Measurements from ENCODE around the gene NRXN3. TPM values are rescaled to one million over a fixed set of nuclear protein-coding genes. Genes with fewer than 3 reads are reported as not detected.

NRXN3 gene
- polyA plus RNA-seq, 1 of the 3 experiments (the other 2 are of a cell fraction), result 1.6 TPM

GRCh38 chr14:79476552-79476951, 1306.4 kb downstream of the NRXN3 start:
- WGBS (ENCODE audit: low lambda C conversion rate), result 50% methylated on average over 2 of the region's 2 CpGs
- POLR2A ChIA-PET, result no interaction called here
- no peaks in the 10 kb centered on the region for H3K9me2 ChIP-seq
- no peaks in the 10 kb centered on the region for H3K27me3 ChIP-seq (ENCODE audit: insufficient read depth)
- H3K4me2 ChIP-seq, result no peak overlapping the region
- TF ChIP-seq NRF1 (IDR thresholded peaks at IDR 0.05; ENCODE audit: low read depth, low read length) (no peak), ELF1 (IDR thresholded peaks at IDR 0.05) (no peak), FOXJ3 (CRISPR knock-in tag; IDR thresholded peaks at IDR 0.05) (no peak), TEAD4 (IDR thresholded peaks at IDR 0.05; ENCODE audit: borderline replicate concordance, insufficient read depth) (no peak), MEF2A (IDR thresholded peaks at IDR 0.05; ENCODE audit: borderline replicate concordance, low read depth) (no peak), GATA2 (CRISPR knock-in tag; IDR thresholded peaks at IDR 0.05) (no peak), REST (IDR thresholded peaks at IDR 0.05; ENCODE audit: low read depth, low read length) (no peak), MAX (IDR thresholded peaks at IDR 0.05; ENCODE audit: low read depth) (no peak), ZBTB33 (IDR thresholded peaks at IDR 0.05; ENCODE audit: borderline replicate concordance, low read depth) (no peak), JUND (IDR thresholded peaks at IDR 0.05) (no peak), PBX3 (IDR thresholded peaks at IDR 0.05) (no peak), RCOR1 (IDR thresholded peaks at IDR 0.05; ENCODE audit: low read length) (no peak), GABPA (IDR thresholded peaks at IDR 0.05; ENCODE audit: low read depth) (no peak), YY1 (IDR thresholded peaks at IDR 0.05; ENCODE audit: low read depth) (no peak), RFX5 (IDR thresholded peaks at IDR 0.05; ENCODE audit: low read length) (no peak), MXI1 (IDR thresholded peaks at IDR 0.05; ENCODE audit: low read depth, low read length) (no peak)
- no peaks in the 10 kb centered on the region for H4K20me1 ChIP-seq (ENCODE audit: insufficient read depth)
- H3F3A ChIP-seq (replicated peaks; ENCODE audit: insufficient read depth), result no peaks in the 10 kb centered on the region
- 0 out of 2 replicates have a peak overlapping the region, but pooled peaks have one; percentile 30 for H2AFZ ChIP-seq (ENCODE audit: low read depth)
- no peaks in the 10 kb centered on the region for H3K36me3 ChIP-seq (replicated peaks in 1 of 2; ENCODE audit: control insufficient read depth in 1 of 2, insufficient read depth in 2 of 2, low read length in 1 of 2)
- H3K9me3 ChIP-seq, result no peaks in the 10 kb centered on the region
- CTCF ChIA-PET, result no interaction called here
- H3K9ac ChIP-seq, result no peak overlapping the region
- no peaks in the 10 kb centered on the region for H3K79me2 ChIP-seq (ENCODE audit: insufficient read depth)
- no peak overlapping the region for H3K27ac ChIP-seq (ENCODE audit: low read depth in 2 of 2, low read length in 1 of 2)
- DNase-seq, result no peak
- peaks cover 5 to 8% of the 10 kb centered on the region in 2 experiments; a peak in 2 of 4 replicates for H3K4me1 ChIP-seq (ENCODE audit: control insufficient read depth in 1 of 2, insufficient read depth in 2 of 2, low read depth in 1 of 2, low read length in 1 of 2)
- H3K4me3 ChIP-seq (ENCODE audit: low read depth in 2 of 2, low read length in 1 of 2), result no peak overlapping the region

Data from SK-N-SH (cell line).